HG02870 (cell line): ENCODE data around the gene NINL.

Experiments
- ATAC-seq: cut with Tn5 transposase; IDR thresholded peaks from one replicate; pipeline ENCODE4 v1.9.1; 2021; ENCODE audit warnings: mild to moderate bottlenecking, moderate library complexity; ENCODE audit not compliant: unreplicated experiment

The NINL gene

DNA sequence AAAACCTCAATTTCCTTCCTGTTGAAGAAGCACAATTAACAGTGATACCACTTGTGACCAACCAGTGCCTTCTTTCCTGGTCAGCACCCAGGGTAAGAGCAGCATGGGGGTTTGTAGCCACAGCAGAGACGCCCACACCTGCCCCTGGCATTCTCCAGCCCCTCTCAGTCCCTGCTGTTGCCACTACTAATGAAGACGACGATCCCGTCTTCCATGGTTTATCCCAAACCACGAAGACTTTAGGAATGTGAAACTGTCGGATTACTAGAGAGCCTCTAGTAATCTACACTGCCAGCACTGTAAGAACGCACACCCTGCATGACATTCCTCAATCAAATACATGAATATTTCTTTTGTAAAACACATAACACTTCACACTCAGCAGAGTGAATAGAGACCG is 117.9 kb downstream of the NINL start:
- no peak for ATAC-seq

DNA sequence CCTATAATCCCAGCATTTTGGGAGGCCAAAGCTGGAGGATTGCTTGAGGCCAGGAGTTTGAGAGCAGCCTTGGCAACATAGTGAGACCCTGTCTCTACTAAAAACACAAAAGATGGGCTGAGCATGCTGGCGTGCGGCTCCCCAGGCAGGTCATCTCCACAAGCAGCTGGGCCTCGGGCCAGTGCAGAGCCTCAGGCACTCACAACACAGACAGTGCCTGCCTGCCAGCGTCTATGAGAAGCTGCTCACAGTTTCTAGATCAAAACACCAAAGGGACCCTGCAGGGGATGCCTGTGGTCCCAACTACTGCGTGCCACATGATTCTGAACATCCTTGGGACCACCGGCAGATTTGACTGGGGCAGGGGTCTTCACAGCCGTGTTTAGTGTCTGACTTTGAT is 118.5 kb downstream of the NINL start:
- ATAC-seq = no peak

DNA sequence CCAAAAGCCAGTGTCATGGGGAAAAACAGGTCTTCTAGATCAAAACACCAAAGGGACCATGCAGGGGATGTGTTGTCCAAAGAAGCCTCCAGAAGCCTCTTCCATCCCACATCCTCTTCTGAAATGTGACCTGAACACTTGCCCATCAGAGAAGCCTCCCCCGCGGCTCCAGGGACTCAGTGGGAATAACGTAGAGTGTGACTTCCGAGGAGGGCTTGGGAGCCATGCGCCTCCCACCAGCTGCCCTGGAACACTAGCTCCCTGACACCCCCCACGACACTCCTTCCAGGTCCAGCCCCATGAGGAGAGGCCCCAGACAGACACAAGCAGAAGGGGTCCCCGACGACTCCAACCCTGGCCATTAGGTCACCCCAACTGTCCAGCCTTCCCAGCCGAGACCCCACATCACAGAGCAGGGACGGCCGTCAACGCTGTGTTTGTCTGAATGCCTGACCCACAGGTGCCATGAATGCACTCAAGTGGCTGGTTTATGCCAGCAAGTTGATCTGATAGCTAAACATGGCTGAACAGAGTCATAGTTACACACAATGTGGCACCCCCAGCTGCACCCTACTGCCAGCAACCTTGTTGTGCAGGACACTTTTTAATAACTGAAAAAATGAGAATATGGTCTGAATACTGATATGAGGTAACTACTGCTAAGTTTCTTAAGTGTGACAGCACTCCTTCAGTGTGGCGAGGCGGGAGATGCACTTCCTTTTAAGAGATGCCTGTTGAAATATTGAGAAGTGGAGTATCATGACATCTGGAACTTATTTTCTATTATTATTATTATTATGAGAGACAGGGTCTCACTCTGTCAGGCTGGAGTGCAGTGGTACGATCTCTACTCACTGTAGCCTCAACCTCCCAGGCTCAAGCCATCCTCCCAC is 119.8 kb downstream of the NINL start:
- no peak for ATAC-seq

DNA sequence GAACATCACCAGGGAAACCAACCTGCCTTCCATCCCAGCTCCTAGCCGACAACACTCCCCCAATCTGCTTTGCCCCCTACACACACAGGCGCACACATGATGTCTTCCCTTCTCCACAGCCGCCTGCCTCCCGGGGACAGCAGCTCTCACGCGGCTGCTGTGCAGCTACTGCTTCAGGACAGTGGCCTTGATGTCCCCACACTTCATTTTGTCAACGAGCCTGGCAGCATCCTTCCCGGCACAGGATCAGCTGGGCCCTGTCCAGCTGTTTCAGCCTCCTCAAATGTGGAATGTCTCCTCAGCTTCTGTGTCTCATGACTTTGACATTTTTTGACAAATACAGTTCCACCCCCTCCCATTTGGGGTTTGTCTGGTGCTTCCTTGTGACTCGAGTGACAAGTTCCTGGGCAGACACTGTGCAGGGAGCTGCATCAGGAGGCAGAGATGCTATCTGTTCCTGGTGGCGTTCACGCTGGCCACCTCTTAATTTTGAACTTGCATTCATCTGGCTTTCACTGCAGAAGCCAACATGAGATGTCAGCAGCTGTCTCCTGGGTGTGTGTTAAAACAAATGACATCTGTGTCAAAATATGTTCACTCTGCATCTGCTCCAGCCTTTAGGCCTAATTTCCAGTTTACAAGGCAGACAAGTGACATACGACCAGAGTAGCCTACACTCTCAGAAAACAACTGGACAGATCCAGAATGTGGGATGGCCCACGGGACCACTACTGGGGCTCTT is 120.7 kb downstream of the NINL start:
- no peak for ATAC-seq

DNA sequence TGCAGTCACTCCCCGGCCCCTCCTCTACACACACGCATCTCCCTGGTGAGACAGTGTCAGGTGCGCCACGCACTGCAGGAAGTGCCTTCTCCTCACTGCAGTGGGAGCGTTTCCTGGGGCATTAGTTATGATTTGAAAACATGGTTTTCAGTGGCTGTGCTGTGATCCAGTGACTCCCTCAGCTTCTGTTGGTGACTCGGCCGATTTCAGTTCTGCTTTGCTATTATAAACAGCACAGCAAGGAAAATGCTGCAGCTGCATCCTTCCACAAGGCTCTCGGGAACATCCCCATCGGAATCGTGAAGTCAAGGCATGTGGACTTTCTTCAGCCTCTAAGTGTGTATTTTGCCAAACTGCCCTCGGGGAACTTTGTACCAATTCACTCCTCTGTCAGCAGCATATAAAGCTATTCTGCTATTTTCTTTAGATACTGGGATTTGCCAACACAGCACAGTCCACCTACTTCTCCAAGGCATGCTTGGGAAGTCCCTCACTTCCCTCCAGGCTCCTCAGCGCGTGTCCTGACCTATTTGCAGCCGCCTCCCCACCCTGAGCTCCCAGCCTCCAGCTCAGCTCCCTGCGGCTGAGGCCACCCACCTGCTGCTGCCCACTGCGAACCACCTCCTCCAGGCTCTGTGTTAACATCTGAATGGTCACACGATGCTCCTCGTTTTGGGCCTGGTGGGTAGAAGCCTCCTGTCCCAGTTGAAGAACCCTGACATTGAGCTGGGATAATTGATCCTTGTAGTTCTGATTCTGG is 123.4 kb downstream of the NINL start:
- no peak for ATAC-seq

DNA sequence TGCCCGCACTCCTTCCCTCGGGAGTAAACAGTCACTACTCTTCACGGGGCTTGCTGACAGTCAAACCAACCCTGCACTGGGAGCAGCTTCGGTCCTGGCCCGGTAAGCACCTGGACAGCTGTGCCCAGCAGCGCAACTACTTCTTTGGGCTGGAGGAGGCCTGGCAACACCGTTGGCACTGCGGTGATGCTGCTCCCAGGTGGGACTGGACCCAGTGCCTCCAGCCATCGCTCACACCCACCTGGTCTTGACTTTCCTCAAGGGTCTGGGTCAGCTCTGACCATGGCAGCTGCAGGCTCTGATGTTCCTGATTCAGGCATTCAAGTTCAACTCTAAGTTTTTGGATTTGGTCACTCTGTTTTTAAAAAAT is 124.1 kb downstream of the NINL start:
- ATAC-seq = no peak

DNA sequence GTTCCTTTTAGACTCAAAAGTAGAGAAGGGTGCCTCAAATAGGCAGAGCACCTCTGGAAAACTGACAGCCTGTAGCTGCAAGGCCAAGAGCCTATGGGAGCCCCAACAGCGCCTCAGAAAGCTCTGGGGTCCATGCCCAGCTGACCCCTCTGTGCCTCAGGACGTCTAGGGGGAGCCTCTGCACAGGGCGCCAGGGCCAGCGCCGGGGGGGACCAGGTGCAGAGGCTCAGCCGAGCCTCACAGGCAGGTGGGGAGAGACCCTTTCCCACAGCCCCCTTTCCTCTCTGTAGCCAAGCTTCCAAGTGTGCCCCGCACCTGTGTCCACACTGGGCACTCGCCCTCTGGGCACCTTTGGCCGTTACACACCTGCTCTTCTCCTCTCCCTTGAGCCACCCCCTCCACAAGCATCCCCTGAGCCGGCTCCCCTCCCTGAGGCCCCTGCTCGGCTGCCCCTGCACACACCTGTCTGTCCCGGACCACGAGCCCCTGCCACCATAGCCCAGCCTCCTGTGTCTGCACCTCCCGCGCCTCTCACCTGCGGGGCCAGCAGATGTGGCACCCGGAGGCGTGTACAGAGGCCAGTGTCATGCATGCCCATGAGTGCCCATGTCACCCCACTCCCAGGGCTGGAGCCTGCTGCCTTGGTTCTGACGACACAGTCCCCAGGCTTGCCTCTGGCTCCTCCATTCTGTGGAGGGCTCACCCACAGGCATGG is 124.6 kb downstream of the NINL start:
- no peak for ATAC-seq

DNA sequence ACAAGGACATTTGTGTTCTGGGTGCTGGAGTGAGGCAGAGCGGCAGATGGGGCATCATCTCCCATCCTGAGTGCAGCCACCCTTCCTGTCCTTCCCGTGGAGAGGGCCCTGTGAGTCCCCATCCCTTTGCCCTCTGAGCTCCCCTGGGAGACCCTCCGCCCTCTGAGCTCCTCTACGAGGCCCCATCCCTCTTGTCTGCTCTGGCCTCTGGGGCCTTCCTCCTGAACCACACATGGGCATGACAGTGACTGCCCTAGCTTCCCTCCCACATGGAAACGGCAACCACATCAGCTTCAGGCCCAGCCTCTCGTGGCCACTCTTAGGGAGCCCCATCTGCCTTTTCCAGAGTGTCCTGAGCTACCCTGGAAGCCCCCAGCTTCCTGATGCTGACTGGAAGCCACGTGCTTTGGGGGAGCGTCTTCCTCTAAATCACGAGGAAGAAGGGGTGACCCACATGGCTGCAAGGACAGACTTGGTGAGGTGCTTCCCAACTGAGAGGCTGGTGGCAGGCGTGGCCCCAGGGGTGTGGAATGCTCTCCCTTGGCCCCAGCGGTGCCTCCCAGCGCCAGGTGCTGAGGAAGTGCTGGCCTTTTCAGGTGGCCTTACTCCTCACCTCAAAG is 125.3 kb downstream of the NINL start:
- ATAC-seq = no peak

DNA sequence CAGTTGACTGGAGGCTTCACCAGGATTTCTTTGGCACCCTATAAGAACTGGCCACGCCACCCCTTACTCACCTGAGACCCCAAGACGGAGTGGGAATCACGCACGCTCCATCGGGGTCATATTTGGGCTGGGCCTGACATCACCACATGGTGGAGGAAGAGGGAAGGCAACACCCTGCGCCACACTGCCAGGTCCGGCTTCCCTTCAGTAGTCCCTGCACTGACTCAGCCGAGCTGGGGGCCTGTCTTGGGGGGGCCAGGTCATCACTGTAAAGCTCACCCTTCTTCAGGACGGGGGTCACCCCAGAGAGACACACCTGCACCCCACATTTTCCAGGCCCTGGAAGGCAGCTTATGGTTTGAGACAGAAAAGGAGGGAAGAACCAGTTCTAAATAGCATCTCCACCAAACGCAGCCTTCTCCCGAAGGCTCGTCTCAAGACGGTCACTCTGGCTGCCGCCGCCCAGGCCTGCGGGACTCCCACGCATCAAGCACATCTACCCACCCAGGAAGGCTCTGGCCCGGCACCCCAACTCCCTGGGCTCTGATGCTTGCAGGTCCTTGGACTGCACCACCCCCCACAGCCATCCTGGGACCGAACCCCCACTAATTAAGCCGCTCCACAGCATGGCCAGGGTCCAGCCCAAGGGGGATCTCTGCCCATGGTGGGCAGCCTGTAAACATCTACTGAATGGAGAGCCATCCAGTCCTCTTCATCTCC is 126.1 kb downstream of the NINL start:
- ATAC-seq = no peak

DNA sequence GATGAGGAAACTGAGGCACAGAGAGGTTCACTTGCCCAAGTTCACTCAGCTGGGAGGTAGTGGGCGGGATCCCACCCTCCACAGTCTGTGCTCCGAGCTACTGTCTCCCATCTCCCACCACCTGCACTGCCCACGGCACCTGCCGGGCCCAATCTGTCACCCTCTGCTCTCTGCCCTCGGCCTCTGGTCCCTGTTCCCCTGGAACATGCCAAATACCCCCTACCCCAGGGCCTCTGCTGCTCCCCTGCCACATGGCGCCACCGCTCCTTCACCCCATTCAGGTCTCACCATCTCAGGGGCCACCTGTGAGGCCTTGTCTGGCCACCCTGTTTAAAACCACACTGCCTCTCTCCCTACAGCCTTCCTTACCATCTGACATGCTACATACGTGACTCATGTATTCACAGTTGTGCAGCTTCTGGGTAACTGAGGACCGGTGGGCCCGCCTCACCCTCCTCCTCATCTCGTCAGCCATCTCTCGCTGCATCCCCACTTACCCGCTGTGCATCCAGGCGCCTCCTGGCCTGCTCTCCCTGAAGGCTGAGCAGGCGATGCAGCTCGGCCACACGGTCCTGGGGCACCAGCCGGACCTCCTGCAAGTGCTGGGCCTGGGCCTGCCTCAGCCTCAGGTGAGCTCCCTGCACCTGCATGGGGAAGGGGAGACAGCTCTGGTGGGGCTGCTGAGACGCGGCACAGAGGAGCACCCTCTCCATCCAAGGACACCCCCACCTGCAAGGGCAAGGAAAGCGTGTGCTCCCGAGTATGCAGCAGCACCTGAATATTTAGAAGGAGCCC is 127.2 kb downstream of the NINL start:
- ATAC-seq = no peak

DNA sequence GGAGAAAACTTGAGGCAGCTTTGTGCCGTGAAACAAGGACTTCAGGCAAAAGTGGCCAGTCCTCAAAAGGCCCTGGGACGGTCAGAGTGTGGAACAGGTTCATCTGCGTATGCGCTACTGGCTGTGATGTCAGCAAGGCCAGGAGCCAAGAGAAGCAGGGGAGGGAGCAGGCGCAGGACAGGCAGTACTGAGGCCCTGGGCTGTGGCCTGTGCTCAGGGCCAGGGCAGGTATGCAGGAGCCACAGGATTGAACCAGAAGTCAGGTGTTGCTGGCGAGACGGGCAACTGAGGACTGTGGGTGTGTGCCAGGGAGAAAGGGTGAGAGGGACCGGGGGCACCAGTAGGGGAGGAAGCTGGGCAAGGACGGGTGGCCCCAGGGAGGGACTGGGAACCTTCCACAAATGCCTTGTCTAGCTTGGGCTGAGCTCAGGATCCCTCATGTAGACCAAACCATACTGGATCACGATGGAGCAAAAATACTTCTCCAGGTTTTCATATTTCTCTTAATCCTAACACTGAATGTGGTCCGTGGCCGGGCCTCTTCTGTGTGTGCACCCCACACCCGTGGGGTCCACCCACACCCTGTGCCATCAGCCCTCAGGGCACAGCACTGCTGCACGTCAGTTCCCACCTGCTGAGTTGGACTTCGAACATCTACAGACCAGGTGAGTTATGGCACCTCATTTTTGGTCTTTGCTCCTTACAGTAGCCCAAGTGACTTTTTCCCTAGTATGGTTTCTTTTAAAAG is 131.0 kb downstream of the NINL start:
- no peak for ATAC-seq

DNA sequence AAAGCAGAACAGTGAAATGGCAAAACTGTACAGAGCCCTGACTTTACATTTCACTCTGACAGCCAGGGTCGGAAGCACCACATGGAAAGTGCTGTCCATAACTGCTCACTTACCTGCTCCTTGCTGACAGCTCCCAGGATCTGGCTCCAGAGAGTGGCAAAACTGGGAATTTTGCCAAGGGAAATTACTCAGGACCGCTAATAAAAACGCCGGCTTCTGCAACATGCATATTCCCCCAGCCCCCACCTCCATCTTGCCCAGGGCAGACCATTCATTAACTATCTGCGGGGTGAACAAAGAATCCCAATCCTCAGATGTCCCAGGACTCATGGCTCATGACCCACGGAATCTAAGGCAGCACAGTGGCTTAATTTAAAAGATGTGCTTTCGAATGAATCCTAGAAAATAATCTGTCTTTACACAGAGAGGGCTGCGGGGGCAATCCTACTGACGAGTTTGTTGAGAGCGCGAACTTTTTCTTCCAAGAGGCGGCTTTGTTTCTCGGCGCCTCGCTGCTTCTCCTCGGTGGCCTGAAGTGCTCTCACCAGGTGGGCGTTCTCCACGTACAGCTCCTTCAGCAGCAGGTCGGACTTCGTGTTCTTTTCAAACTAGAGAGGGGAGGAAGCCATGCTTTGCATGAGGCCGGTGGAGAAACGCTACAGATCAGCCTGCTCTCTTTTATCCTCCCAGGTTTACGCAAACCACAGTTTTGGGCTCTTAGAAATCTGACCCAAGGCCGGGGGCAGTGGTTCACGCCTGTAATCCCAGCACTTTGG is 132.1 kb downstream of the NINL start:
- no peak for ATAC-seq

DNA sequence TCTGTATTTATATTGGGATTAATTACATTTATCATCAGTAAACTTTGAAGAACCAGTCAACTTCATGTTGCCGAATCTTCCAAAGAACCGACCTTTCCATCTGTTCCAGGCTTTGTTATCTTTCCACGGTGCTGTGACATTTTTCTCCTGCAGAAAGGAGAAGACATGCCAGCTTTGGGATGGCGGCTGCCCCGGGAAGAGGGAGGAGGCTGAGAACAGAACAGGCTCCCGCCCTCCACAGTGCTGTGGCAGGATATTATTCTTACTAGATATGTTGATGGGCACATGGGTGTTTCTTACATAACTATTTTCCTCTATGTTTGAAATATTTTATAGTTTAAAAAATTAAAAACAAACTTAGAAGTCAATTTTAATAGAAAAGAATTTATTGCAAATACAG is 133.0 kb downstream of the NINL start:
- no peak for ATAC-seq

DNA sequence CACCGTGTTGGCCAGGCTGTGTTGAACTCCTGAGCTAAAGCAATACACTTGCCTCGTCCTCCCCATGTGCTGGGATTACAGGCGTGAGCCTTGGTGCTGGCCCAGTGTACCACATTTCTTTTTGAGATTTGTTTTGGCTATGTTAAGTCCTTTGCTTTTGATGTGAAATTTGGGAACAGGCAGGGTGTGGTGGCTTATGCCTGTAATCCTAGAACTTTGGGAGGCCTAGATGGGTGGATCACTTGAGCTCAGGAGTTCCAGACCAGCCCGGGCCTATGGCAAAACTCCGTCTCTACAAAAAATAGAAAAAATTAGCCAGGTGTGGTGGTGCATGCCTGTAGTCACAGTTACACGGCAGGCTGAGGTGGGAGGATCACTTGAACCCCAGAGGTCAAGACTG is 137.7 kb downstream of the NINL start:
- no peak for ATAC-seq

DNA sequence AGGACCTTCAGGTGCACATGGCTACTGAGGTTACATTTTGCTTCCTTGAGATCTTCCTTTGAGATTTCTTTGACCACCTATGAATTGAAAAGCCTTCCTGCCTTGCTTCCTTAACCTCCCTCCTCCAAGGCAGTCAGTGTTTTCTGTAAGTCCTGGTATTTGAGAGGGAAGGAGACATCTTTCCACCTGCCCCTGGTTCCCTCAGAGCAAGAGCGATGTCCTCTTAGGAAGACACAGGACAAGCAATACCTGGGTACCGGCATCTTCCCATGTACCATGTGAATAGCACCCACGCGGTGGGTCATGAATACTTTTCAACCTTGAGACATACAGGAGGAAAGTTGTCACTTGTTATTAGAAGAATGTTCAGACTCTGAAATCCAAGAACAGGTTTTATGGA is 140.8 kb downstream of the NINL start:
- ATAC-seq = no peak

DNA sequence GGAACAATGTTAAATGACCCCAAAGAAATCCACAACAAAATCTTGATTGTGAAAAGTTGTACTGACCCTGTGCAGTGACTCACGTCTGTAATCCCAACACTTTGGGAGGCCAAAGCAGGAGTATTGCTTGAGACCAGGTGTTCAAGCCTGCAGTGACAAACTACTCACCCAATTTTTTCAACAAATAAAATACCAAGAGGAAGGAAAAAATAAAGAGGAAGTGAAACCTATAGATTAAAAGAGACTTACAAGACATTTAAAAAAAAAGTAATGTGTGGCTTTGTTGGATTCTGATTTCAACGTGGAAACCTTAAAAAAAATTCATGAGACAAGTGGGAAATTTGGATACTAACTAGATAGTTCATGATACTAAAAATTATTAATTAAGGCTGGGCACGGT is 146.0 kb downstream of the NINL start:
- no peak for ATAC-seq

DNA sequence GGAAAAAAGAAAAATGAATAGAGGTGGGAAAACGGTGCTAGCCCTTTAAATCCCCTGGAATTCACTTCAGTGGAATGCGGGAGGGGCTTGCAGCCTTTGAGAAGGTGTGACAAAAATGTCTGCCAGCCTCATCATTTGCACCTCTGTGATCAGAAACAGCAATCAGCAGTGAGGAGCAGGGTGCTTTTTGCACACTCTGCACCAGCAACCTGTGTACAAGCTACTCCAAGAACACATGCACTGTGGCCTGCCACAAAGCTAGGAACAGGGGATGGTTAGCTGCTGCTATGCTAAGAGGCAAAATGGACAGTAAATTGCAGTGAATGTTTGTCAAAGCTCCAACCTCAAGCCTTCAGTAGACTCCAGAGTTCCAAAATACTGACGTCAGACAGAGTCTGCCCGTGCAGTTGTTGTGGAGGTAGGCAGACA is 148.2 kb downstream of the NINL start:
- ATAC-seq = no peak

DNA sequence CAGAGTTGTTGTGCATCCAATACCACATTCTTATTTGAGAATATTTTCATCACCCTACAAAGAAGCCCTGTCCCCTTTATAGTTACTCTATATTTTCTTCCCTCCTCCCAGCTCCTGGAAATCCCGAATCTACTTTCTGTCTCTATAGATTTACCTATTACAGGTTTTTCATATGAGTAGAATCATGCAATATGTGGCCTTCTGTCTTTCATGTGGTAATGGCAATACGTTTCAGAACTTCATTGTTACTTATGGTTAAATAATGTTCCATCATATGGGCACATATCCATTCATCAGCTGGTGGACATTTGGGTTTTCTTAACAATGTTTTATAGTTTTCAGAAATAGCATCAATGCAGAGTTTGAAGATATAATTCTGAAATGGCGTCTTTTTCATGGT is 160.8 kb downstream of the NINL start:
- ATAC-seq = no peak
